MM.1S (cell line): Measurements from ENCODE around the gene ABCG4.

ENCODE experiments used
- CTCF ChIP-seq: fragments of 300-600 bp; sonication (generic); IDR thresholded peaks from 2 replicates; pipeline ENCODE4 v1.5.1; 2016; ENCODE audit warnings: antibody characterized with exemption, low read length, mixed read lengths
- EZH2phosphoT487 ChIP-seq: fragments of 300-600 bp; sonication (generic); IDR thresholded peaks from 2 replicates; pipeline ENCODE4 v1.6.1; 2018; ENCODE audit warnings: antibody characterized with exemption, low read length

DNA sequence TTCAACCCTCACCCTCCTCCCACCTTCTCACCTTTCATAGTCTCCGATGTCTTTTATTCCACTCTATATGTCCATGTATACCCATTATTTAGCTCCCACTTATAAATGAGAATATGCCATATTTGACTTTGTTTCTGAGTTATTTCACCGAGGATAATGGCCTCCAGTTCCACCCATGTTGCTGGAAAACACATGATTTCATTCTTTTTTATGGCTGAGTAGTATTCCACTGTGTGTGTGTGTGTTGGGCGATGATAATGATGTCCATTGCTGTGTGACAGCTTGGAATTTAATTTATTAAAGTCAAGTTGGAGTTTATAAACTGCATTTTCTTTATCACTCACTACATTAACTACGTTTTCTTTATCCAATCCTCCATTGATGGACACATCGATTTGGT lies 30.6 kb upstream of the ABCG4 start:
- TF ChIP-seq CTCF = no peak
- no peak for TF ChIP-seq EZH2phosphoT487
